Right atrium auricular region (tissue), 2 donors: Measurements from ENCODE around the gene TPRG1. TPM values are rescaled to one million over a fixed set of nuclear protein-coding genes. Genes with fewer than 3 reads are reported as not detected.

Experiments
- DNase-seq: peaks from one replicate; pipeline ENCODE4 v3.0.0-alpha.2; 2019; ENCODE audit warnings: low spot score
- H3K27ac ChIP-seq, 2 donors: fragments of 200-600 bp; sonication (generic); 1 replicate in 1 of 2; 2 replicates in 1 of 2; pipeline ENCODE4 v1.5.1; 2016 to 2019
- H3K27me3 ChIP-seq, 2 donors: fragments of 200-600 bp; sonication (generic); one replicate each; pipeline versions ENCODE4 v1.5.1 to v1.6.0; 2017 to 2019
- H3K36me3 ChIP-seq: fragments of 200-600 bp; sonication (generic); one replicate; pipeline ENCODE4 v1.5.1; 2016
- H3K4me1 ChIP-seq, 2 donors: fragments of 200-600 bp; sonication (generic); one replicate each; pipeline versions ENCODE4 v1.5.1 to v1.6.0; 2017 to 2019
- H3K4me3 ChIP-seq, 2 donors: fragments of 200-600 bp; sonication (generic); 1 replicate in 1 of 2; 2 replicates in 1 of 2; pipeline ENCODE4 v1.5.1; 2017 to 2019; ENCODE audit warnings: mild to moderate bottlenecking in 1 of 2, moderate library complexity in 1 of 2
- H3K9me3 ChIP-seq, 2 donors: fragments of 200-600 bp; sonication (generic); one replicate each; pipeline ENCODE4 v1.5.1; 2019
- total RNA-seq, 2 donors: library from RNA; depleted of rRNA; stranded (reverse); fragments of >200 nt; gene quantifications; one replicate each; pipeline ENCODE4 v1.1.0, GENCODE V29; 2016
- TF ChIP-seq, protein P1 (sequence below), 2 donors: fragments of 200-600 bp; sonication (generic); IDR thresholded peaks; one replicate each; pipeline ENCODE4 v1.5.1; 2019; ENCODE audit warnings: antibody characterized with exemption in 2 of 2

TPRG1 gene
- total RNA-seq, 2 donors from 2014 or later, result 0.41 to 2.1 TPM

DNA sequence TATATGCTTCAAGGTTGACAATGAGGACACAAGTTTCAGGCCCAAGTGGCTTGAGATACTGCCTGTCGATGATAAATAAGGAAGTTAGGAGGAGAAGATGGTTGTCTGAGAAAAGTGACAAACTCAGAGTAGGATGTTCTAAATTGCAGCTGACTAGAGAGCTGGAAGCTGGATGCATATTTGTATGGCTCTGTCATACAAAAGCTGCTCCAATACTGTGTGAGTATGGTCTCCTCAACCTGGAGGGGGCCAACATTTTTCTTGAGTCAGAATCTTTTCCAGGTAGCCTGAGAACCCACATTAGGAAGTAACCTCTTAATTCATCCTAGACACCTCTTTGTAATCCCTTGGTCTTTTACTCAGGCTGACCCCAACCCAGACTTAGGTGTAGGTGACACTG is 28.4 kb upstream of the TPRG1 start:
- Histone ChIP-seq H3K27me3 (no peaks in the 10 kb centered on the region), H3K4me3 (no peak overlapping the region), H3K36me3 (no peaks in the 10 kb centered on the region), H3K9me3 (no peaks in the 10 kb centered on the region), H3K4me1 (peaks cover 0 to 5% of the 10 kb centered on the region in 2 donors), H3K27ac (no peak overlapping the region)
- TF ChIP-seq, protein P1, sequence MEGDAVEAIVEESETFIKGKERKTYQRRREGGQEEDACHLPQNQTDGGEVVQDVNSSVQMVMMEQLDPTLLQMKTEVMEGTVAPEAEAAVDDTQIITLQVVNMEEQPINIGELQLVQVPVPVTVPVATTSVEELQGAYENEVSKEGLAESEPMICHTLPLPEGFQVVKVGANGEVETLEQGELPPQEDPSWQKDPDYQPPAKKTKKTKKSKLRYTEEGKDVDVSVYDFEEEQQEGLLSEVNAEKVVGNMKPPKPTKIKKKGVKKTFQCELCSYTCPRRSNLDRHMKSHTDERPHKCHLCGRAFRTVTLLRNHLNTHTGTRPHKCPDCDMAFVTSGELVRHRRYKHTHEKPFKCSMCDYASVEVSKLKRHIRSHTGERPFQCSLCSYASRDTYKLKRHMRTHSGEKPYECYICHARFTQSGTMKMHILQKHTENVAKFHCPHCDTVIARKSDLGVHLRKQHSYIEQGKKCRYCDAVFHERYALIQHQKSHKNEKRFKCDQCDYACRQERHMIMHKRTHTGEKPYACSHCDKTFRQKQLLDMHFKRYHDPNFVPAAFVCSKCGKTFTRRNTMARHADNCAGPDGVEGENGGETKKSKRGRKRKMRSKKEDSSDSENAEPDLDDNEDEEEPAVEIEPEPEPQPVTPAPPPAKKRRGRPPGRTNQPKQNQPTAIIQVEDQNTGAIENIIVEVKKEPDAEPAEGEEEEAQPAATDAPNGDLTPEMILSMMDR (IDR thresholded peaks at IDR 0.05), result no peak
- no peak for DNase-seq

DNA sequence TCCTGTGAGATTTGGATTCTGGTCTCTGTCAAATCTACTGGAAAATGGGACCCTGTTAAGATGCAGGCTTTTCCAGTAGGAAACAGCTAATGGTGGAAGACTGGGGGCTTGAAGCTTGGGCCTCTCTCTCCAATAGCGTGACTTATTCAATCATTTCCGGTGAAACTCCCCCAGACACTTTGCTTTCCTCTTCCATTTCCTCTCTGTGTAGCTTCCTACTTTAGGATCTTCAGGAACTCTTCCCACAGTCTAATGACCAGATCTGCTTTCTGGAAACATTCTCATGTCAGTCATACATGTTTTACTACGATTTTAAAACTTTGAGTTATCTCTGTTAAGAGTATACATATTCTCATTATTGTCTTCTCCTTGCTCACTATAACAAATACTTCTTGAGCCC is 28.0 kb upstream of the TPRG1 start:
- DNase-seq, result no peak
- no peaks in the 10 kb centered on the region for H3K36me3 ChIP-seq
- H3K9me3 ChIP-seq, result no peaks in the 10 kb centered on the region
- H3K4me3 ChIP-seq, result no peak overlapping the region
- TF ChIP-seq, protein P1 (IDR thresholded peaks at IDR 0.05), result no peak
- no peaks in the 10 kb centered on the region for H3K27me3 ChIP-seq
- H3K27ac ChIP-seq, result no peak overlapping the region
- H3K4me1 ChIP-seq, result peaks cover 0 to 5% of the 10 kb centered on the region in 2 donors

DNA sequence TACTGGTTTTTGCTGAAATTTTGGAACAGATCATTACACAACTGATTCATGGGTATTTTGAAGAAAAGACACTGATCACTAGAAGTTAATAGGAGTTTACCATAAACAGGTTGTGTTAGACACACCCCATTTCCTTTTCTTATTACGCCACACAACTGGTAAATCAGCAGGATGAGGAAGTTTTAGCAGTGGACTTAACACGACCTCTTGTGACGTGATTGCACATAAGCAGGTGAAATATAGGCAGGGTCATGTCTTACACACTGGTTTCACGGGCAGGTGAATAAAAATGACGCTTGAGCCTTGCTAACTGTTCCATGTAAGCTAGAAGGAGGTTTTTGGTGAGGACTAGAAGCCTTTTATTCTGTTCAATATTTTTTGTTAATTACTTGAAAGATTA is 27.1 kb upstream of the TPRG1 start:
- TF ChIP-seq, protein P1 (IDR thresholded peaks at IDR 0.05), result peak in 1 of 2 donors; percentile 49
- no peak overlapping the region for H3K4me3 ChIP-seq
- no peak overlapping the region for H3K27ac ChIP-seq
- H3K9me3 ChIP-seq, result no peaks in the 10 kb centered on the region
- no peaks in the 10 kb centered on the region for H3K27me3 ChIP-seq
- H3K36me3 ChIP-seq, result no peaks in the 10 kb centered on the region
- peaks cover 0 to 5% of the 10 kb centered on the region in 2 donors for H3K4me1 ChIP-seq
- no peak for DNase-seq

DNA sequence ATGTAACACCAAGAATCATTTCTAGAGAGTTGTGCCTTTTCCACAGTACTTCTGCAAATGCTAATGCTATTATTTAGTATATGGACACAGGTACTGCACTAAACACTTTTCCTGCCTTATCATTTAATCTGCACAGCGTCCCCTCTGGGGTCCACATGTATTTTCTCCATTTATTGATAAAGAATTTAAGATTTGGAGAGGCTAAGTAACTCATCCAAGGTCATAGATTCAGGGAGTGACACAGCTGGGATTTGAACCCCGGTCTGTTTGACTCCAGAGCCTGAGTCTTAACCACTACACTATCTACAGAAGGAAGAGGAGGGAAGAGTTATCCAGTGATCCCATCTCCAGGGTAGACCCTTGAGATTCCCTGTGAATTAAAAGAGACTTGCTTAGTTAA is 24.9 kb upstream of the TPRG1 start:
- Histone ChIP-seq H3K27ac (no peak overlapping the region), H3K4me3 (no peak overlapping the region), H3K9me3 (no peaks in the 10 kb centered on the region), H3K36me3 (no peaks in the 10 kb centered on the region), H3K27me3 (no peaks in the 10 kb centered on the region), H3K4me1 (peaks cover 0 to 5% of the 10 kb centered on the region in 2 donors)
- DNase-seq, result no peak
- TF ChIP-seq, protein P1 (IDR thresholded peaks at IDR 0.05), result no peak

DNA sequence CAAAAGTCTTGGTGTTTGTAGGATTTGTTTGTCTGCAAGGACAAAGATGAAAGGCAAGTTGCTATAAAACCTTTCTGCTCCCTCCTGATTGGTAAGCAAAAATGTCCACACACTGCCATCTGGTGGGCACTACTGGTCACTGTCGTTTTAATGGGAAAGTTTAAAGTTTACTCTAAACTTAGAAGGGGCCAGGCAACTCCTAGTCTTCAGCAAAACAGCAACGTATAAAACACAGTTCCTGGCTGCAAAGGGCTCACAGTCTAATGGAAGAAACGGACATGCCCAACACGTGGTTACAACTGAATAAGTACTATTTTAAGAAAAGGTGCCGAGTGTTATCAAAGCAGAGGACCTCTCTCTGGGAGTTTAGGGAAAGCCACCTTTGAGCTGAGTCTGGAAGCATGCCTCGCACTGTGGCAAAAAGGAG is 23.7 kb upstream of the TPRG1 start:
- DNase-seq, result peak; percentile 79
- TF ChIP-seq, protein P1 (IDR thresholded peaks at IDR 0.05), result peak; percentile 69 to 84
- no peaks in the 10 kb centered on the region for H3K27me3 ChIP-seq
- no peaks in the 10 kb centered on the region for H3K9me3 ChIP-seq
- no peaks in the 10 kb centered on the region for H3K36me3 ChIP-seq
- peaks cover 0 to 5% of the 10 kb centered on the region in 2 donors for H3K4me1 ChIP-seq
- no peak overlapping the region for H3K27ac ChIP-seq
- no peak overlapping the region for H3K4me3 ChIP-seq

DNA sequence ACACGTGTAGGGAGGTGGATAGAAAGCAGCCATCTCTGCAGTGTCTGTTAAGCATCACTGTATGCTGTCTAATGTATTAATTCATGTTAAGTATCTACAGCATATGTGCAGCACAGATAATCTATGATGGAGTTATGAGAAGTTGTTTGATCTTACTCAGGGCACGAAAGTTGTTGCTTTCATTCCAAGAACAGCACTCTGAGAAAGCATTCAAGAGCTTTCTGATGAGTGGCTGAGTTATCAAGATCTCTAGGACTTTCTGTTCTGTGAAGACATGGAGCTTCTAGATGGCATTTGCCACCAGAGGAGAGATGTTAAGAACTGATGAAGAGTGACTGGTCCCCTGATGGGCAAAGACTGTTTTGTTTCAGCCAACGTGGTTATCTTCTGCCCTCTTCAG is 22.6 kb upstream of the TPRG1 start:
- DNase-seq, result no peak
- no peaks in the 10 kb centered on the region for H3K9me3 ChIP-seq
- TF ChIP-seq, protein P1 (IDR thresholded peaks at IDR 0.05), result no peak
- no peaks in the 10 kb centered on the region for H3K36me3 ChIP-seq
- no peak overlapping the region for H3K4me3 ChIP-seq
- H3K27ac ChIP-seq, result no peak overlapping the region
- peaks cover 0 to 5% of the 10 kb centered on the region in 2 donors for H3K4me1 ChIP-seq
- no peaks in the 10 kb centered on the region for H3K27me3 ChIP-seq
